ENCODE measurements around the gene ZNF44.

Gene ZNF44

GRCh38 chr19:12287958-12288500, 6.7 kb downstream of the ZNF44 start:
- H4K8ac ChIP-seq (ENCODE audit: low read depth, low read length), result no peak overlapping the region
- H3K79me2 ChIP-seq (ENCODE audit: control insufficient read depth, insufficient read depth, low read length, poor library complexity), result peaks cover 30% of the 10 kb centered on the region
- no peak overlapping the region for H2BK5ac ChIP-seq (ENCODE audit: low read depth, low read length, poor library complexity)
- no peak overlapping the region for H2AFZ ChIP-seq (ENCODE audit: insufficient read depth, low read length, poor library complexity)
- H3K4me2 ChIP-seq (ENCODE audit: low read length), result no peak overlapping the region
- H2BK12ac ChIP-seq (ENCODE audit: low read length), result no peak overlapping the region
- H3K4me1 ChIP-seq (ENCODE audit: control insufficient read depth in 1 of 2, insufficient read depth in 2 of 2, low read length in 2 of 2), result peaks cover 8 to 11% of the 10 kb centered on the region in 2 experiments
- H2AK5ac ChIP-seq (ENCODE audit: low read length), result no peak overlapping the region
- peaks cover 8% of the 10 kb centered on the region for H3K9me3 ChIP-seq (ENCODE audit: insufficient read depth, low read depth, low read length)
- no peak overlapping the region for H3K23ac ChIP-seq (ENCODE audit: low read length)
- no peak for DNase-seq
- H3K4ac ChIP-seq (ENCODE audit: low read depth, low read length), result peak overlapping the region; percentile 89
- H3K27ac ChIP-seq (ENCODE audit: low read depth, low read length), result no peak overlapping the region
- H2BK120ac ChIP-seq (ENCODE audit: insufficient read depth, low read length, poor library complexity), result no peak overlapping the region
- H3K18ac ChIP-seq (ENCODE audit: low read length), result no peak overlapping the region
- no peak overlapping the region for H4K91ac ChIP-seq (ENCODE audit: low read depth, low read length)
- no peak overlapping the region for H3K9ac ChIP-seq (ENCODE audit: low read length)
- no peaks in the 10 kb centered on the region for H3K27me3 ChIP-seq (ENCODE audit: insufficient read depth, low read length)
- no peak overlapping the region for H3K14ac ChIP-seq (ENCODE audit: low read length)
- no CpG with 5 or more reads among the region's 1 CpG for WGBS (ENCODE audit: extremely low coverage, insufficient coverage, insufficient read length)
- no peaks in the 10 kb centered on the region for H3K79me1 ChIP-seq (ENCODE audit: low read length)
- H3K36me3 ChIP-seq (ENCODE audit: control insufficient read depth in 1 of 2, insufficient read depth in 2 of 2, low read length in 2 of 2), result peaks cover 18 to 21% of the 10 kb centered on the region in 2 experiments
- H4K12ac ChIP-seq (ENCODE audit: low read depth, low read length), result no peak overlapping the region
- H3K4me3 ChIP-seq (ENCODE audit: low read depth, low read length), result no peak overlapping the region

GRCh38 chr19:12284631-12285030, 10.1 kb downstream of the ZNF44 start:
- no peak overlapping the region for H3K23ac ChIP-seq (ENCODE audit: low read length)
- no peak for DNase-seq
- H3K27ac ChIP-seq (ENCODE audit: low read depth, low read length), result no peak overlapping the region
- no peak overlapping the region for H3K14ac ChIP-seq (ENCODE audit: low read length)
- H4K8ac ChIP-seq (ENCODE audit: low read depth, low read length), result no peak overlapping the region
- H3K18ac ChIP-seq (ENCODE audit: low read length), result no peak overlapping the region
- no peak overlapping the region for H3K4me3 ChIP-seq (ENCODE audit: low read depth, low read length)
- H2AFZ ChIP-seq (ENCODE audit: insufficient read depth, low read length, poor library complexity), result no peak overlapping the region
- H4K12ac ChIP-seq (ENCODE audit: low read depth, low read length), result no peak overlapping the region
- peaks cover 8% of the 10 kb centered on the region for H3K9me3 ChIP-seq (ENCODE audit: insufficient read depth, low read depth, low read length)
- no peak overlapping the region for H2BK12ac ChIP-seq (ENCODE audit: low read length)
- no peak overlapping the region for H2AK5ac ChIP-seq (ENCODE audit: low read length)
- H3K79me1 ChIP-seq (ENCODE audit: low read length), result no peaks in the 10 kb centered on the region
- no peak overlapping the region for H2BK120ac ChIP-seq (ENCODE audit: insufficient read depth, low read length, poor library complexity)
- H3K36me3 ChIP-seq (ENCODE audit: control insufficient read depth in 1 of 2, insufficient read depth in 2 of 2, low read length in 2 of 2), result peaks cover 12 to 18% of the 10 kb centered on the region in 2 experiments
- H3K79me2 ChIP-seq (ENCODE audit: control insufficient read depth, insufficient read depth, low read length, poor library complexity), result peaks cover 20% of the 10 kb centered on the region
- H3K4ac ChIP-seq (ENCODE audit: low read depth, low read length), result peak overlapping the region; percentile 89
- no CpG with 5 or more reads among the region's 18 CpGs for WGBS (ENCODE audit: extremely low coverage, insufficient coverage, insufficient read length)
- peaks cover 3% of the 10 kb centered on the region in 2 experiments for H3K4me1 ChIP-seq (ENCODE audit: control insufficient read depth in 1 of 2, insufficient read depth in 2 of 2, low read length in 2 of 2)
- no peak overlapping the region for H2BK5ac ChIP-seq (ENCODE audit: low read depth, low read length, poor library complexity)
- no peak overlapping the region for H3K9ac ChIP-seq (ENCODE audit: low read length)
- H4K91ac ChIP-seq (ENCODE audit: low read depth, low read length), result no peak overlapping the region
- no peak overlapping the region for H3K4me2 ChIP-seq (ENCODE audit: low read length)
- H3K27me3 ChIP-seq (ENCODE audit: insufficient read depth, low read length), result no peaks in the 10 kb centered on the region

- Histone ChIP-seq H3K23ac (ENCODE audit: low read length) (no peak overlapping the region), H2AFZ (ENCODE audit: insufficient read depth, low read length, poor library complexity) (no peak overlapping the region), H3K79me2 (ENCODE audit: control insufficient read depth, insufficient read depth, low read length, poor library complexity) (peaks cover 20% of the 10 kb centered on the region), H2BK120ac (ENCODE audit: insufficient read depth, low read length, poor library complexity) (no peak overlapping the region), H3K36me3 (ENCODE audit: control insufficient read depth in 1 of 2, insufficient read depth in 2 of 2, low read length in 2 of 2) (peaks cover 12 to 18% of the 10 kb centered on the region in 2 experiments), H2BK12ac (ENCODE audit: low read length) (no peak overlapping the region), H3K9ac (ENCODE audit: low read length) (no peak overlapping the region), H3K4me1 (ENCODE audit: control insufficient read depth in 1 of 2, insufficient read depth in 2 of 2, low read length in 2 of 2) (peaks cover 2 to 3% of the 10 kb centered on the region in 2 experiments), H2AK5ac (ENCODE audit: low read length) (no peak overlapping the region), H4K12ac (ENCODE audit: low read depth, low read length) (no peak overlapping the region), H4K8ac (ENCODE audit: low read depth, low read length) (no peak overlapping the region), H3K27ac (ENCODE audit: low read depth, low read length) (no peak overlapping the region), H3K27me3 (ENCODE audit: insufficient read depth, low read length) (no peaks in the 10 kb centered on the region), H3K4ac (ENCODE audit: low read depth, low read length) (peak overlapping the region; percentile 89), H3K4me2 (ENCODE audit: low read length) (no peak overlapping the region), H3K79me1 (ENCODE audit: low read length) (no peaks in the 10 kb centered on the region), H3K9me3 (ENCODE audit: insufficient read depth, low read depth, low read length) (peaks cover 8% of the 10 kb centered on the region), H3K18ac (ENCODE audit: low read length) (no peak overlapping the region), H4K91ac (ENCODE audit: low read depth, low read length) (no peak overlapping the region), H2BK5ac (ENCODE audit: low read depth, low read length, poor library complexity) (no peak overlapping the region), H3K14ac (ENCODE audit: low read length) (no peak overlapping the region), H3K4me3 (ENCODE audit: low read depth, low read length) (no peak overlapping the region)
- WGBS (ENCODE audit: extremely low coverage, insufficient coverage, insufficient read length), result no CpG with 5 or more reads among the region's 14 CpGs
- DNase-seq, result no peak
These were observed 10.5 kb downstream of the ZNF44 start for GRCh38 chr19:12284226-12284625.

GRCh38 chr19:12278713-12279112, 16.0 kb downstream of the ZNF44 start:
- no peak overlapping the region for H3K18ac ChIP-seq (ENCODE audit: low read length)
- H3K36me3 ChIP-seq (ENCODE audit: control insufficient read depth in 1 of 2, insufficient read depth in 2 of 2, low read length in 2 of 2), result peaks cover 19 to 28% of the 10 kb centered on the region in 2 experiments
- no peak overlapping the region for H3K9ac ChIP-seq (ENCODE audit: low read length)
- H2AFZ ChIP-seq (ENCODE audit: insufficient read depth, low read length, poor library complexity), result no peak overlapping the region
- DNase-seq, result no peak
- H3K4me3 ChIP-seq (ENCODE audit: low read depth, low read length), result no peak overlapping the region
- no peak overlapping the region for H2BK120ac ChIP-seq (ENCODE audit: insufficient read depth, low read length, poor library complexity)
- peaks cover 1% of the 10 kb centered on the region for H3K27me3 ChIP-seq (ENCODE audit: insufficient read depth, low read length)
- no peak overlapping the region for H3K14ac ChIP-seq (ENCODE audit: low read length)
- H3K4me1 ChIP-seq (ENCODE audit: control insufficient read depth in 1 of 2, insufficient read depth in 2 of 2, low read length in 2 of 2), result no peaks in the 10 kb centered on the region
- peaks cover 14% of the 10 kb centered on the region for H3K9me3 ChIP-seq (ENCODE audit: insufficient read depth, low read depth, low read length)
- no peak overlapping the region for H3K4ac ChIP-seq (ENCODE audit: low read depth, low read length)
- no peak overlapping the region for H2AK5ac ChIP-seq (ENCODE audit: low read length)
- no peak overlapping the region for H2BK12ac ChIP-seq (ENCODE audit: low read length)
- H3K23ac ChIP-seq (ENCODE audit: low read length), result no peak overlapping the region
- H3K79me1 ChIP-seq (ENCODE audit: low read length), result no peaks in the 10 kb centered on the region
- H3K79me2 ChIP-seq (ENCODE audit: control insufficient read depth, insufficient read depth, low read length, poor library complexity), result peaks cover 5% of the 10 kb centered on the region
- no CpG with 5 or more reads among the region's 2 CpGs for WGBS (ENCODE audit: extremely low coverage, insufficient coverage, insufficient read length)
- no peak overlapping the region for H4K12ac ChIP-seq (ENCODE audit: low read depth, low read length)
- H4K91ac ChIP-seq (ENCODE audit: low read depth, low read length), result no peak overlapping the region
- H2BK5ac ChIP-seq (ENCODE audit: low read depth, low read length, poor library complexity), result no peak overlapping the region
- H3K4me2 ChIP-seq (ENCODE audit: low read length), result no peak overlapping the region
- no peak overlapping the region for H3K27ac ChIP-seq (ENCODE audit: low read depth, low read length)
- no peak overlapping the region for H4K8ac ChIP-seq (ENCODE audit: low read depth, low read length)

All from trophoblast cell (in vitro differentiated cells and primary cell).